ENCODE results near the gene ZNF324. TPM values are rescaled to one million over a fixed set of nuclear protein-coding genes. Genes with fewer than 3 reads are reported as not detected.
A peak's percentile ranks its signal among the peaks of the same experiment; 100 is the strongest.

Gene ZNF324
- total RNA-seq, 1 donor from 2014 or later = 13.1 TPM

DNA sequence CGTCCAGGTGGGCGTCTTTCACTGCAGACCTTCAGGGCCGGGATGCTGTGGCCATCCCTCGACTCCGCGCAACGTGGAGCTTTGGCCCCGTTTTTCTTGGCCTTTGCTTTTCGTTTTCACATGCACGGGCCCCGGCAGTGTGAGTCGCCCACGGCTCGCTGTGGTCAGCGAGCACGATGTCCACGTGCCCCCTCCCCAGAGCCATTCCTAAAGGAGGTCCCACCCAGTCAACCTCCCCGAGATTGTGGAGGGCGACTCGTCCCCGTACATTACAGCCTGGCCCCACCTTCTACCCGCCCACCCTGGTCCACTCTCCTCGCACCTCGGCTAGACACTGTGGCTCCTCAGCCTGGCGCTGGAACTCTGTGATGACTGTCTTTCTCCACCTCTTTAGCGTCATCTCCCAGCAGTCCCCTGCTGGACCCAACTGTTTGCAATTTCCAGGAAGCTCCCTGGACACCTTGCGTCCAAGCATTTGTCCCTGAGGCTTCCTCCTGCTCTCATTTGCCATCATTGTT lies 9.7 kb downstream of the ZNF324 start:
- POLR2A ChIA-PET = interaction anchor here (0.6 to 2.6 kb wide), 3 partner anchors 43 to 99 kb away, joined by 3 to 17 read pairs (median 3); partner anchors contain the start of gene ZBTB45
- no peaks in the 10 kb centered on the region for H3K9me3 Mint-ChIP-seq
- no peaks in the 10 kb centered on the region for H3K27me3 Mint-ChIP-seq
- intact Hi-C loops (cut with micrococcal nuclease) = loop anchor here (1.0 to 5.0 kb wide), 8 partner anchors 23 to 150 kb away; partner anchors contain the start of genes MZF1, ZBTB45, ZNF324B and ZNF497
- no peak for TF ChIP-seq CTCF (IDR thresholded peaks at IDR 0.05)
- peaks cover 26% of the 10 kb centered on the region for H3K36me3 Mint-ChIP-seq (ENCODE audit: low read depth)
- no peak for DNase-seq
- peaks cover 20% of the 10 kb centered on the region for H3K4me1 Mint-ChIP-seq
- CTCF ChIA-PET = interaction anchor here (0.8 kb wide), 1 partner anchor 43 kb away, joined by 3 read pairs; the partner anchor contains the start of gene ZBTB45
- no peak for ATAC-seq (ENCODE audit: low read depth)
- peak overlapping the region; percentile 78 for H3K27ac Mint-ChIP-seq
- peak overlapping the region; percentile 94 for H3K4me3 Mint-ChIP-seq

DNA sequence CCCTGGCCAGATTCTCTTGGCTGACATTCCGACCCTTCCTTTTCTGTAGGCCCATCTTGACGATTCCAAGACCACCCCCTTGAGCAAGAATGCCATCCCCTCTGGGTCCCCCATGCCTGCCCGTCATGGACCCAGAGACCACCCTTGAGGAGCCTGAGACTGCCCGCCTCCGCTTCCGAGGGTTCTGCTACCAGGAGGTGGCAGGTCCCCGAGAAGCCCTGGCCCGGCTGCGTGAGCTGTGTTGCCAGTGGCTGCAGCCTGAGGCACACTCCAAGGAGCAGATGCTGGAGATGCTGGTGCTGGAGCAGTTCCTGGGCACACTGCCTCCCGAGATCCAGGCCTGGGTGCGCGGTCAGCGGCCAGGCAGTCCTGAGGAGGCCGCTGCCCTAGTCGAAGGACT lies 10.2 kb downstream of the ZNF324 start:
- ChIA-PET CTCF (no interaction called here), POLR2A (interaction anchor here (2.6 kb wide), 1 partner anchor 42 kb away, joined by 17 read pairs; the partner anchor contains the start of gene ZBTB45)
- Mint-ChIP-seq H3K4me3 (peak overlapping the region; percentile 94), H3K27ac (peak overlapping the region; percentile 78), H3K36me3 (ENCODE audit: low read depth) (peaks cover 20% of the 10 kb centered on the region), H3K9me3 (no peaks in the 10 kb centered on the region), H3K4me1 (peaks cover 20% of the 10 kb centered on the region), H3K27me3 (no peaks in the 10 kb centered on the region)
- TF ChIP-seq CTCF (IDR thresholded peaks at IDR 0.05) = no peak
- intact Hi-C loops (cut with micrococcal nuclease) = loop anchor here (2.0 to 5.0 kb wide), 3 partner anchors 40 to 150 kb away; partner anchors contain the start of genes ZBTB45, ZNF837 and ZSCAN22
- ATAC-seq (ENCODE audit: low read depth) (no peak), DNase-seq (no peak)

DNA sequence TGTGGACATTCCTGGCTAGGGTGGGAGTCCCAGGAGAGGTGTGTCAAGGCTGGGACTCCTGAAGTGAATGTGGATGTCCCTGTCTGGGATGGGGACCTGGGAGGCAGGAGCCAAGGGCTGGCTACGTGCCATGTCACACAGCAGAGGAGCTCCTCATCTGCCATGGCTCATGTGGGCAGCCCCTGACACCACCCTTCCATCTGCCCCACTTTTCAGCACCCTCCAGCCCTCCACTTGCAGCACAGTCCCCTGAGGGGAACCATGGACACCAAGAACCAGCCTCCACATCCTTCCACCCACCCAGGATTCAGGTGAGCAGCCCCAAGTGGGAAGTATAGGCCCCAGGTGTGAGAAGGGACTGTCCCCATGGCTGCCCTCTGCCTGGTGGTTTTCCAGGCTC lies 11.0 kb downstream of the ZNF324 start:
- CTCF ChIA-PET = no interaction called here
- no peak overlapping the region for H3K4me3 Mint-ChIP-seq

DNA sequence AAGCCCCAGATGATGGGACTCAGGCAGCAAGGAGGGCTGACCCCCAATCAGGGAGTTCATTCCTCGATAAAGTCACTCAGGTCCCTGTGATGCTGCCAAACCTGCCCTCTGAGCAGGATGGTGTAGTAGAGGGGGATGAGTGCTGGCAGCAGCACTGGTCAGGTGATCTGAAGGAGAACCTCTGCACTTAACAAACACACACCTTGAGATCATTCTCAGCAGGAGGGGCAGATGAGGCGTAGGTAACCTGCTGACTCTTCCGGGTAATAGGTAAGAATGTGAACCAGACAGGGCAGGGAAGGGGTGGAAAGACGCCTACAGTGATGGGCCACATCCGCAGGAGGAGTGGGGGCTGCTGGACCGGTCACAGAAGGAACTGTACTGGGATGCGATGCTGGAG lies 12.4 kb downstream of the ZNF324 start:
- H3K4me3 Mint-ChIP-seq = no peak overlapping the region
- H3K4me1 Mint-ChIP-seq = peaks cover 19% of the 10 kb centered on the region
- intact Hi-C loops (cut with micrococcal nuclease) = loop anchor here (5.0 kb wide), 1 partner anchor 38 kb away; the partner anchor contains the start of gene ZBTB45
- H3K27me3 Mint-ChIP-seq = no peaks in the 10 kb centered on the region
- TF ChIP-seq CTCF (IDR thresholded peaks at IDR 0.05) = no peak
- peaks cover 13% of the 10 kb centered on the region for H3K36me3 Mint-ChIP-seq (ENCODE audit: low read depth)
- H3K27ac Mint-ChIP-seq = no peak overlapping the region
- POLR2A ChIA-PET = no interaction called here
- CTCF ChIA-PET = no interaction called here
- ATAC-seq (ENCODE audit: low read depth) (no peak), DNase-seq (no peak)
- H3K9me3 Mint-ChIP-seq = no peaks in the 10 kb centered on the region

More for the DNA sequence above, 11.0 kb downstream of the ZNF324 start:
- ATAC-seq (ENCODE audit: low read depth) = no peak
- Mint-ChIP-seq H3K4me1 (peaks cover 20% of the 10 kb centered on the region), H3K9me3 (no peaks in the 10 kb centered on the region), H3K27me3 (no peaks in the 10 kb centered on the region), H3K36me3 (ENCODE audit: low read depth) (peaks cover 13% of the 10 kb centered on the region), H3K27ac (no peak overlapping the region)
- intact Hi-C loops (cut with micrococcal nuclease) = loop anchor here (2.0 to 5.0 kb wide), 3 partner anchors 39 to 151 kb away; partner anchors contain the start of genes ZBTB45, ZNF837 and ZSCAN22
- no peak for DNase-seq
- POLR2A ChIA-PET = no interaction called here
- no peak for TF ChIP-seq CTCF (IDR thresholded peaks at IDR 0.05)

GRCh38 chr19:58479736-58480480 lies 13.0 kb downstream of the ZNF324 start:
- CTCF ChIA-PET = no interaction called here
- DNase-seq (no peak), ATAC-seq (ENCODE audit: low read depth) (no peak)
- POLR2A ChIA-PET = no interaction called here
- intact Hi-C loops (cut with micrococcal nuclease) = loop anchor here (5.0 kb wide), 1 partner anchor 37 kb away; the partner anchor contains the start of gene ZBTB45
- H3K27me3 Mint-ChIP-seq = no peaks in the 10 kb centered on the region
- no peak overlapping the region for H3K4me3 Mint-ChIP-seq
- no peak for TF ChIP-seq CTCF (IDR thresholded peaks at IDR 0.05)
- no peak overlapping the region for H3K27ac Mint-ChIP-seq
- peaks cover 14% of the 10 kb centered on the region for H3K4me1 Mint-ChIP-seq
- peaks cover 13% of the 10 kb centered on the region for H3K36me3 Mint-ChIP-seq (ENCODE audit: low read depth)
- H3K9me3 Mint-ChIP-seq = no peaks in the 10 kb centered on the region

Data from activated B cell treated with CpG ODN at 0.5 μM for 24 hours (primary cell).